ENCODE measurements around the gene TMA7B.

Gene TMA7B

DNA sequence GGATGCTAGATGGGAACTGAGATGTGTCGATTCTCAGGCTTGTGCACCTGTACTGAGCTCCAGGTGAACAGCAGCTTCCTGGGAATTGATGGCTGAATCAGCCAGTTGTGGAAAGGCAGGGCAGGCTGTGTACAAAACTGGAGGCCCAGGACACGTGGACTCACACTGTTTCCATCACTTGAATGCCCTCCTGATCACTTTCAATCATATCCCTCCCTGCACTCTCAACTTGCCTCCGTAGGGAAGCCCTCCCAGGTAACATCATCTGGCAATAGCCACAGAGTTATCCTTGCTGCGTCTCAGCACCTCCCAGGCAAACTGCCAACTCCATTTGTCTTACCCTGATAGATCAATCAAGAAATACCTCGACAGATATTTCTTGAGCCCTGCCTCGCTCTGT, 44.6 kb downstream of the TMA7B start:
- DNase-seq, result no peak

DNA sequence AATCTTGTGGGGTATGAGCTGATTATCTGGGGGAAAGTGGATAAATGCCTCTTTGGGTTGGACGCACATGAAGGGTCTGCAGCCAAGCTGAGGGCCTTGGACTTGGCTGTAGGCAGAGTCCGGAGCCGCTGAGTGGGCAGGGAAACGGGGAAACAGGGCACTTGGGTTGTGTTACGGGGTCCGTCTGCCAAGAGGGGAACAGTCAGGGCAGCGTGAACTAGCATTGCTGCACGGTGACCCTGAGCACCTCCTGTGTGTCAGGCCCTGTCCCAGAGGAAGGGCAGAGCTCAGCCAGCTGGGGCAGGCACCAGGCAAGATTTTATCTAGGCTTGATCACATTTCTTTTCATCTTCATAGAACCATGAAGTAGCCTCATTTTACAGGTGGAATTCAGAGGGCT, 46.4 kb downstream of the TMA7B start:
- DNase-seq, result no peak

- DNase-seq, result no peak
These were observed 47.9 kb downstream of the TMA7B start for GRCh38 chr22:40007853-40008710.

DNA sequence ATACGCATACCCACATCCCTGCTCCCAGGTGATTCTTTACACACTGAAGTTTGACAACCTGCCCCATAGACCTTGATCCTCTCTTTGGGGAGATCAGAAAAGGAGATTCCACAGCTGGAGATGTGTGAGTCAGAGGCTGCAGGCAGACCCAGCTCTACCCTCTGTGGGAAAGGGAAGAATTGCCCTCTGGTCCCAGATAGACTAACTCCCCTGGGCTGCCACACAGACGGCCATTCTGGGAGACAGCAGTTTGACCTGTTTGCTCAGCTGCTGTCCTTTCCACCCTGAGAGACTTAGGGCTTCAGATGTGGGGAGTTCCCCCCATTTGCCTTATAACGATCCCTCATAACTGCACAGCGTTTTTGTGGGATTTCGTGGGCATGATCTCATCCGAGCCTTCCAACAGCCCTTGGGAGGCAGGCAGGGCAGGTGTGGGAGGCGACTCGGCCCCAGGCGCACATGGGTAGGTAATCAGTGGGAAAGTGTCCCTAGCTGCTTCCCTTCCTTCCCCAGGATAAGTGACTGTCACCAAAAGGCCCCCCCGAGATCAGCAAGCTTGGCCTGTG, 48.6 kb downstream of the TMA7B start:
- no peak for DNase-seq

GRCh38 chr22:40009292-40009774, 49.1 kb downstream of the TMA7B start:
- no peak for DNase-seq

DNA sequence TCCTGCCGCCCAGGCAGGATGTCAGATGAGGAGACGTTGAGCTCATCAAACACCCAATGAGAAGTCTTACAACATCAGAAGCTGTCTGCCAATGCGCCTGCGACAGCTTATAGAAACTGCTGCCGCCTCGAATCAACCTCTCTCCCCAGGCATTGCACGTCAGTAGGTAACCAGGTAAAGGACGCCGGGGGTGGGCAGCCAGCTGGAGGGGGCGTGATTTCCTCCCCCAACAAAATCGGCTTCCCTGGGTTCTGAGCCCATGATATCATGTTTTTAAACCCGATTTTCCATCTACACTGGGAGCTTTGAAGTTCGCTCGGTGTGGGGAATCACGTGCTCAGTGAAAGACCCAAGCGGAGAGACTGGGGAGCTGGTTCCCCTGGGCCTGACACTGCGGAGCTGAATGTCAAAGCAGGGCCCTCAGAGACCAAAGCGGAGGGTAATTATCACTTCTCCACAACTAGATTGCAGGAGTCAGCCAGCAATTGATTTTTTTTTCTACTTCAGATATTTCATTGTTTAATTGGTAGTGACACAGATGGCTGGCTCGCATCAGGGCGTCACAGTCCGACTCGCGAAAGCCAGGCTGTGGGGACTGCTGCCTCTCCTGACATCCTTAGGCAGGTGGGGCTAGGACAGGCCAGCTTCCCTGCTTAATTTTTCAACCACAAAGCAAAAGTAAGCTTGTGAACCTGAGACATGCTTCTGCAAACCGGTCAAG, 49.9 kb downstream of the TMA7B start:
- no peak for DNase-seq

DNA sequence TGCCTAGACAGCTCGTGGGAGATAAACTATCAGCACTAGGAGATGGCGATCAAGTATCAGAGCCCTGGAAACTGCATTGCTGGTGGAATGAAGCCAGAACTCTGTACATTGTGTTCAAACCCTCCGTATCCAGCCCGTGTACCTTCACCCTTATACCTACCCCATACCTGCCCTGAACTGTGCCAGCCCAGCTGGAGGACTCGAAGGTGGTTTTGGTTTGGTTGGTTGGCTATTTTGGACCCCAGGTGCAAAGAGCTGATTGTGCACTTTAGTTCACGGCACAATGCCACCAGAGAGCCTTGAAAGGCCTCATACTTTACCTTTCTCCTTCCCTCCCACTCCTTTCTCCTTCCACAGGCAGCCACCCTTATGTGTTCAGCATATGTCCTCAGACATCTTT, 50.5 kb downstream of the TMA7B start:
- no peak for DNase-seq
